Type B pancreatic cell (in vitro differentiated cells): Measurements from ENCODE around the gene EEIG2. TPM values are rescaled to one million over a fixed set of nuclear protein-coding genes. Genes with fewer than 3 reads are reported as not detected.

Experiments used
- DNase-seq: peaks from one replicate; pipeline ENCODE4 v3.0.0; 2021; ENCODE audit warnings: mixed read lengths; ENCODE audit not compliant: unreplicated experiment; ENCODE audit errors: extremely low spot score
- H3K27ac Mint-ChIP-seq: 2 replicates; pipeline ENCODE4 v1.8.0; 2021; ENCODE audit warnings: mild to moderate bottlenecking, mixed read lengths
- H3K27me3 Mint-ChIP-seq: 2 replicates; pipeline ENCODE4 v1.8.0; 2021; ENCODE audit warnings: mixed read lengths
- H3K36me3 Mint-ChIP-seq: 2 replicates; pipeline ENCODE4 v1.8.0; 2021; ENCODE audit warnings: mixed read lengths
- H3K4me1 Mint-ChIP-seq: one replicate; pipeline ENCODE4 v1.8.0; 2021; ENCODE audit warnings: mixed read lengths; ENCODE audit not compliant: unreplicated experiment
- H3K4me3 Mint-ChIP-seq: 2 replicates; pipeline ENCODE4 v1.8.0; 2021; ENCODE audit warnings: mild to moderate bottlenecking, mixed read lengths
- H3K9me3 Mint-ChIP-seq: 2 replicates; pipeline ENCODE4 v1.8.0; 2021; ENCODE audit warnings: mixed read lengths
- total RNA-seq: library from RNA; stranded (reverse); gene quantifications from 2 replicates; pipeline ENCODE4 v1.2.1, GENCODE V29; 2021; ENCODE audit warnings: low replicate concordance
- TF ChIP-seq, protein P1 (sequence below): fragments of 200-600 bp; sonication (generic); conservative IDR thresholded peaks from 2 replicates; pipeline ENCODE4 v1.5.0; 2021; ENCODE audit warnings: antibody characterized with exemption, mild to moderate bottlenecking

EEIG2 gene
- total RNA-seq, 1 donor from 2014 or later: 11.2 TPM

DNA sequence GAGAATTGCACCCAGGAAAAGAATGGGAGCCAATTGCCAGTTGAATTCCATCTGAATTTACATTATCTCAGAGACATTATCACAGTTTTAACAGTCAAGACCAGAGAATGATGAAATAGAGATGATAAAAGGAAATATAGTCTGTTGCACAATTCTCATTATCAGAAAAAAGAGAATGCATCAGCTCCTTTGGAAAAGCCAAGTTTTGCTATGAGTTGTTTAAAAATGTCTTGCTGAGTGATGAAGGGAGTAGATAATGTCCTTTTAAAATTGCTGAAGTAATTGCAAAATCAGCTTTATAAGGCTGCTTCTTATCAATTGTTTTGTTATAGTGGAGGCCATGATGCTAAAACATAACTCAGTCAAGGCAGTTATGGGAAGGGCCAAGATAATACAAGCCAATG is 37.9 kb upstream of the EEIG2 start:
- Mint-ChIP-seq H3K4me3 (no peak overlapping the region), H3K4me1 (no peaks in the 10 kb centered on the region), H3K27me3 (no peaks in the 10 kb centered on the region), H3K9me3 (peaks cover 4% of the 10 kb centered on the region), H3K36me3 (no peaks in the 10 kb centered on the region), H3K27ac (no peak overlapping the region)
- TF ChIP-seq, protein P1, sequence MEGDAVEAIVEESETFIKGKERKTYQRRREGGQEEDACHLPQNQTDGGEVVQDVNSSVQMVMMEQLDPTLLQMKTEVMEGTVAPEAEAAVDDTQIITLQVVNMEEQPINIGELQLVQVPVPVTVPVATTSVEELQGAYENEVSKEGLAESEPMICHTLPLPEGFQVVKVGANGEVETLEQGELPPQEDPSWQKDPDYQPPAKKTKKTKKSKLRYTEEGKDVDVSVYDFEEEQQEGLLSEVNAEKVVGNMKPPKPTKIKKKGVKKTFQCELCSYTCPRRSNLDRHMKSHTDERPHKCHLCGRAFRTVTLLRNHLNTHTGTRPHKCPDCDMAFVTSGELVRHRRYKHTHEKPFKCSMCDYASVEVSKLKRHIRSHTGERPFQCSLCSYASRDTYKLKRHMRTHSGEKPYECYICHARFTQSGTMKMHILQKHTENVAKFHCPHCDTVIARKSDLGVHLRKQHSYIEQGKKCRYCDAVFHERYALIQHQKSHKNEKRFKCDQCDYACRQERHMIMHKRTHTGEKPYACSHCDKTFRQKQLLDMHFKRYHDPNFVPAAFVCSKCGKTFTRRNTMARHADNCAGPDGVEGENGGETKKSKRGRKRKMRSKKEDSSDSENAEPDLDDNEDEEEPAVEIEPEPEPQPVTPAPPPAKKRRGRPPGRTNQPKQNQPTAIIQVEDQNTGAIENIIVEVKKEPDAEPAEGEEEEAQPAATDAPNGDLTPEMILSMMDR: no peak
- no peak for DNase-seq

- H3K36me3 Mint-ChIP-seq: no peaks in the 10 kb centered on the region
- H3K27ac Mint-ChIP-seq: no peak overlapping the region
- no peaks in the 10 kb centered on the region for H3K4me1 Mint-ChIP-seq
- TF ChIP-seq, protein P1: no peak
- H3K9me3 Mint-ChIP-seq: peaks cover 4% of the 10 kb centered on the region
- no peak overlapping the region for H3K4me3 Mint-ChIP-seq
- DNase-seq: no peak
- no peaks in the 10 kb centered on the region for H3K27me3 Mint-ChIP-seq
Measured at GRCh38 chr1:108523829-108524228, 36.1 kb upstream of the EEIG2 start.

GRCh38 chr1:108524676-108525075 is 35.2 kb upstream of the EEIG2 start:
- Mint-ChIP-seq H3K27me3 (no peaks in the 10 kb centered on the region), H3K4me1 (no peaks in the 10 kb centered on the region), H3K9me3 (peaks cover 4% of the 10 kb centered on the region), H3K36me3 (no peaks in the 10 kb centered on the region), H3K27ac (no peak overlapping the region), H3K4me3 (no peak overlapping the region)
- TF ChIP-seq, protein P1: no peak
- no peak for DNase-seq

DNA sequence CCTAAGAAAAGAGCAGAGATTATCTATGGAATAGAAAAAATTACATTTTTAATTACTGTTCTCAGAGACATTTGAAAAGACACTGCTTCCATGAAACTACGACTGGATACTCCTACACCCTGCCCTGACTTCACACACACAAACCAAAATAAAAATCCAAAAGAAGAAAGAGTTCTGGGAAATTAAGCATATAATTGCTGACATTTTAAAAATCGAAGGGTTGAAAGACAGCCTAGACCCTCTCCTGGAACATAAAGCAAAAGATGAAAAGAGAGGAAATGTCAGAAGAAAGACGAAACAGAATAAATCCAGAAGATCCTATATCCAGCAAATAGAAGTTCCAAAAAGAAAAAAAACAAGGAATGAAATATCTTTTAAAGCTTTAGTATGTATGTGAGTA is 32.8 kb upstream of the EEIG2 start:
- Mint-ChIP-seq H3K27ac (no peak overlapping the region), H3K4me1 (no peaks in the 10 kb centered on the region), H3K27me3 (no peaks in the 10 kb centered on the region), H3K4me3 (no peak overlapping the region), H3K9me3 (peaks cover 4% of the 10 kb centered on the region), H3K36me3 (no peaks in the 10 kb centered on the region)
- TF ChIP-seq, protein P1: no peak
- DNase-seq: no peak

GRCh38 chr1:108527837-108528236 is 32.1 kb upstream of the EEIG2 start:
- Mint-ChIP-seq H3K27ac (no peak overlapping the region), H3K27me3 (no peaks in the 10 kb centered on the region), H3K4me3 (no peak overlapping the region), H3K9me3 (peaks cover 4% of the 10 kb centered on the region), H3K4me1 (no peaks in the 10 kb centered on the region), H3K36me3 (no peaks in the 10 kb centered on the region)
- TF ChIP-seq, protein P1: no peak
- no peak for DNase-seq

DNA sequence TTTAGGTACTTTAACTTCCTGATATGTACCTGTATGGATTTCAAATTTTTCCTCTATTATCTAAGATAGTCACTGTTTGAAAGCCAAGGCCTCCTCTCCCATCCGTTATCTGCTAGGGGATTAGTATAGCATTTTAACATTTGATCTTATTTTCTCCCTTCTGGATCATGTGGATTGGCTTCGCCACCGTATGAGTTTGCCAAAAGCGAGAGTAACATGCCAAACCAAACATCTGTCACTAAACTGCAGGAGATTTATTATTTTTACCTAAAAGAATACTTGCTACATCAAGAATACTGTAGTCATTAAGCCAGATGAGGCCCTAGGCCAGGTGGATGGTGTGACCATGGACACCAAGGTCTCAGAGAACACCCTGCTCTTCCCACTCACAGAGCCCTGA is 28.5 kb upstream of the EEIG2 start:
- H3K27ac Mint-ChIP-seq: no peak overlapping the region
- no peak for DNase-seq
- peaks cover 10% of the 10 kb centered on the region for H3K9me3 Mint-ChIP-seq
- H3K4me1 Mint-ChIP-seq: no peaks in the 10 kb centered on the region
- TF ChIP-seq, protein P1: no peak
- H3K36me3 Mint-ChIP-seq: no peaks in the 10 kb centered on the region
- no peaks in the 10 kb centered on the region for H3K27me3 Mint-ChIP-seq
- no peak overlapping the region for H3K4me3 Mint-ChIP-seq
